Activated T-helper 17 cell treated with anti-CD3 and anti-CD28 coated beads, Interleukin-2, amount 50 U/mL, for 72 hours (primary cell): Measurements from ENCODE around the gene KSR1. TPM values are rescaled to one million over a fixed set of nuclear protein-coding genes. Genes with fewer than 3 reads are reported as not detected.

Experiments
- ATAC-seq: fragments of 150-1000 bp; cut with Tn5 transposase; replicated peaks from 2 replicates; pipeline ENCODE4 v1.10.0; 2021; ENCODE audit warnings: mild to moderate bottlenecking, moderate library complexity
- H3K27ac Mint-ChIP-seq: one replicate; pipeline ENCODE4 v1.8.0; 2022; ENCODE audit warnings: mixed read lengths
- H3K27me3 Mint-ChIP-seq: one replicate; pipeline ENCODE4 v1.8.0; 2022; ENCODE audit warnings: mixed read lengths
- H3K36me3 Mint-ChIP-seq: one replicate; pipeline ENCODE4 v1.8.0; 2022; ENCODE audit warnings: low read depth, mild to moderate bottlenecking, mixed read lengths
- H3K4me1 Mint-ChIP-seq: one replicate; pipeline ENCODE4 v1.8.0; 2022; ENCODE audit warnings: mixed read lengths
- H3K4me3 Mint-ChIP-seq: one replicate; pipeline ENCODE4 v1.8.0; 2022; ENCODE audit warnings: mild to moderate bottlenecking, mixed read lengths
- H3K9me3 Mint-ChIP-seq: one replicate; pipeline ENCODE4 v1.8.0; 2022; ENCODE audit warnings: mixed read lengths
- total RNA-seq, 2 donors: library from RNA; stranded (reverse); gene quantifications; one replicate each; pipeline ENCODE4 v1.2.3, GENCODE V29; 2022

The KSR1 gene
- total RNA-seq, 2 donors from 2014 or later: 46.1 to 52.6 TPM

DNA sequence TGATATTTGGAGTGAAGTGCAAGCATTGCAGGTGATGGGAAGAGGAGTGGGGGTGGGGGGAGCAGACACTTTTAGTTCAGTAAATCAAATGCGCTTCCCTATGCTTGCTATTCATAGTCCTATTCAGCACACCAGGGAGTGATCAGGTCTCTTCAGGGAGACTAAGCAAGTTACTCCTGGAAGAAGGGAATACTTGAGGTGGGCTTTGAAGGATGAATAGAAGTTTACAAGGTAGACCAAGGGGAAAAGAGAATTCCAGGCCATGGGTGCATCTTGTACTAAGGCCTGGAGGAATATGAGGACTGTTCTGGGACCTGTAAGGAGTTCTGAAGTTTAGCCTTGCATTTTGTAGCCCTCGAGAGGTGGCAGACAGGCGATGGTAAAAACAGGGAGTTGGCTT is 134.6 kb downstream of the KSR1 start:
- ATAC-seq: no peak
- Mint-ChIP-seq H3K36me3 (peaks cover 31% of the 10 kb centered on the region), H3K4me3 (no peak overlapping the region), H3K9me3 (no peaks in the 10 kb centered on the region), H3K27ac (peak overlapping the region; percentile 28), H3K4me1 (no peaks in the 10 kb centered on the region), H3K27me3 (no peaks in the 10 kb centered on the region)

DNA sequence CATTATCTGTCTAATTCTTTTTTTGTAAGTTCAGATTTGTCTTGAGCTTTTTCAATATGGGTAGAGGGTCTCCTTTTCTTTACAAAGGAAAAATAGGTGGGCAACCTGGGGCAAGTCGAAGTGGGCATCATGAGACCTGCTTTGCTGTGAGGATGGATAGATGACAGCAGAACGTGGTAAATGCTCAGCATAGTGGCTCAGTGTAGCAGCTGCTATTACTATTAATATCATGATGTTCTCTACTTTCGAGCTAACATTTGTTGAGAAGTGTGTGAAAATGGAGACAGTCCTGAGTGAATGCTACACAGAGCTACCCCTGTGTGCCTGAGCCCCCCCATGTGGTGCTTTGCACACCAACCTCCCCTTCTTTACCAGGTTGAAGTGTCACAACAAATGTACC is 135.7 kb downstream of the KSR1 start:
- no peak for ATAC-seq
- Mint-ChIP-seq H3K27me3 (no peaks in the 10 kb centered on the region), H3K9me3 (no peaks in the 10 kb centered on the region), H3K4me3 (no peak overlapping the region), H3K27ac (no peak overlapping the region), H3K36me3 (peaks cover 37% of the 10 kb centered on the region), H3K4me1 (no peaks in the 10 kb centered on the region)

DNA sequence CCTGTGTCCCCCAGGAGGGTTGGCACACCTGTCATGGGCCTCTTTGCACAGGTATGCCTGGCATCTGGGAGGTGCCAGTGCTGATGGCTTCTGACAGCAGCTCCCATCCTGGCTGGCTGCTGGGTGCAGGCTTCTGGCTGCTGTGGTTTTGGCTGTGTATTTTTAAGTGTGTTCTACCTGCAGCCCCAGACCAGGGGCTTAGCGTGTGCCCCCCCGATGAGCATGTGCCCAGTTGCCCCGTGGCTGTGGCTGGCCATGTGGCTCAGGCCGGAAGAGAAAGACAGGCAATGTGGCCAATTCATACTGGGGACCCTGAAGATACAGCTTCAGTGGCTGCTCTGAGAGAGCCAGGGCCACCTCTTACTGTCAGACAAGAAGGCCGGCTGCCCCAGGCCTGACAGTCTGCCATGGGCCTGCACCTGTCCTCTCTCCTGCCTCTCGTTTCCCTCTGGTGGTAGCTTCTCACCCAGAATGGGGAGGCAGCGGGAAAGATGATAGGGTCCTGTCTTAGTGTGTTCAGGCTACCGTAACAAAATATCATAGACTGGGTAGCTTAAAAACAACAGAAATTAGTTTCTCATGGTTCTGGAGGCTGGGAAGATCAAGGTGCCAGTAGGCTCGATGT is 137.1 kb downstream of the KSR1 start:
- no peaks in the 10 kb centered on the region for H3K27me3 Mint-ChIP-seq
- no peaks in the 10 kb centered on the region for H3K4me1 Mint-ChIP-seq
- H3K36me3 Mint-ChIP-seq: peaks cover 39% of the 10 kb centered on the region
- no peaks in the 10 kb centered on the region for H3K9me3 Mint-ChIP-seq
- H3K27ac Mint-ChIP-seq: no peak overlapping the region
- ATAC-seq: no peak
- no peak overlapping the region for H3K4me3 Mint-ChIP-seq

DNA sequence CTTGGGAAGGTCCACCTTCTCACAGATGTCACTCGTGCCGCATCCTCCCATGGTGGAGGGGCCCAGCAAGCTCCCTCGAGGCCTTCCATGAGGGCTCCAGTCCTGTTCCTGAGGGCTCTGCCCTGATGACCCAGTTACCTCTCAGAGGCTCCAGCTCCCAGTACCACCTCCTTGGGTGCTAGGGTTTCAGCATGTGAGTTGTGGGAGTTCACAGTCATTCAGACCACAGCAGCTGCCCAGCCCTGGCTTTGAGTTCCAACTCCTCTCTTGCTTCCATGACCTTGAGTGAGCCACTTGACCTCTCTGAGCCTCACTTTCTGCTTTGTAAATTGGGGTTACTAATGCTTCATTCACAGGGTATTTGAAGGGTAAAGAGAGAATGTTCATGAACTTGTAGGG is 137.6 kb downstream of the KSR1 start:
- Mint-ChIP-seq H3K4me3 (no peak overlapping the region), H3K27ac (peak overlapping the region; percentile 73), H3K27me3 (no peaks in the 10 kb centered on the region), H3K9me3 (no peaks in the 10 kb centered on the region), H3K4me1 (no peaks in the 10 kb centered on the region), H3K36me3 (peaks cover 39% of the 10 kb centered on the region)
- no peak for ATAC-seq

DNA sequence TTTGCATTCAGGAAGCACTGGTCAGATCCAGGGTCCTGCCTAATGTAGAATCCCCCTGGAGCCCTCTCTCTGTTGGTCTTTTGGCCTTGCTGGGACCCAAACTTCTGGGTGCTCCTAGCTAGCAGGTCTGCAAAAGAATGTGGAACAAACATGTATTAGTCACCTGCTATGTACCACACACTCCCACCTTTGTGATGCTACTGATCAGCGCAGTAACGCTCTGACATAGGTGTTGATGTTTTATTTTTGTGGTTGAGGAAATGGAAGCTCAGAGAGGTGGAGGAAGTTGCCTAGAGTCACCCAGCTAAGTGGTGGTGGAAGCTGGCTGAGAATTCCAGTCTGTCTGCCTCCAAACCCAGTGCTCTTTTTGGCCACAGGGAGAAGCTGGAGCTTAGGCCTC is 139.0 kb downstream of the KSR1 start:
- H3K27me3 Mint-ChIP-seq: no peaks in the 10 kb centered on the region
- peaks cover 44% of the 10 kb centered on the region for H3K36me3 Mint-ChIP-seq

DNA sequence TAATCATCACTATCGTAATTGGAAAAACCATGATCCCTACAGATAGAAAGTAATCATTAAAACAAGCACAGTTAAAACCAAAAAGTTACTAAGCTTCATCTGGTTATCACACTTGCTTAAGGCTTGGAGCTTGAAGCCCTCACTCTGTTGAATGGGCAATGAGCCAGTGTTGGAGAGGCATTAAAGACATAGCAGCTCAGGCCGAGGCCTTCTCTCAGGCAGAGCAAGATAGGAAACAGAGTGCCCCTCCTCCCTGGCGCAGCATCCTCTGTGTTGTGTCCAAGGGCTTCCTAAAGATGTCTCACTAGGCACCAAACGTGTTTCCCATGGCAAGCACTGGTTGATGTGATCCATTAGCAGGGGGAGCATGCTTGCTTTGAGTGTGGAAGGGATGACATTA is 139.8 kb downstream of the KSR1 start:
- H3K27me3 Mint-ChIP-seq: no peaks in the 10 kb centered on the region
- H3K36me3 Mint-ChIP-seq: peaks cover 44% of the 10 kb centered on the region
- H3K27ac Mint-ChIP-seq: peak overlapping the region; percentile 77
- H3K9me3 Mint-ChIP-seq: no peaks in the 10 kb centered on the region
- no peak for ATAC-seq
- no peaks in the 10 kb centered on the region for H3K4me1 Mint-ChIP-seq
- no peak overlapping the region for H3K4me3 Mint-ChIP-seq

More for the DNA sequence above, 139.0 kb downstream of the KSR1 start:
- Mint-ChIP-seq H3K9me3 (no peaks in the 10 kb centered on the region), H3K27ac (peak overlapping the region; percentile 77), H3K4me1 (no peaks in the 10 kb centered on the region), H3K4me3 (no peak overlapping the region)
- peak; percentile 63 for ATAC-seq

DNA sequence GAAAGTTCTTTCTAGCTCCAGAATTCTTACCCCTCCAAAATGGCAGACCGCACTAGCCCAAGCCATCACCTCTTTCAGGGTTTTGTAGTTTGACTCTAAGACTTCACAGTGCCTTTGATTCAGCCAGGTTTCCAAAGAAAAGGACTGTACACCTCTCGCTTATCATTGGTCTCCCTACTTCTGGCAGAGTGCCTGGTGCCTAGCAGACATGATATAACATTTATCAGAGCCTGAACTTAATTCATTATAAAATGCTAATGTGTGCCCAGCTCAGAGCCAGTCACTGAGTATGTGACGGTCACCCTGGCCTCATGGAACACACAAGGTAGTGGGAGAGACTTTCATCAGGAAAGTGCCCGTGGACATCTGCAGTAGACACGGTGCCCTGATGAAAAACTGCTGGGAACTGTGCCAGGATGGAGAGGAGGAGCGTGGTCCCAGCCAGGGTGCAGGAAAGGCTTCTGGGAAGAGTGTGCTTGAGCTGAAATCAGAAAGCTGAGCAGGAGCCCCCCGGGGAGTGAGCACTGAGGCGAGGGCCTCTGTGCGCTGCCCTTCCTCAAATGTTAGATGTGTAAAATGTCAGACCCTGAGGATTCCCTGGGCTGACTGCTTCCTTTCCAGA is 140.4 kb downstream of the KSR1 start:
- H3K27ac Mint-ChIP-seq: no peak overlapping the region
- peaks cover 46% of the 10 kb centered on the region for H3K36me3 Mint-ChIP-seq
- no peak for ATAC-seq
- H3K4me1 Mint-ChIP-seq: no peaks in the 10 kb centered on the region
- no peaks in the 10 kb centered on the region for H3K9me3 Mint-ChIP-seq
- no peak overlapping the region for H3K4me3 Mint-ChIP-seq
- H3K27me3 Mint-ChIP-seq: no peaks in the 10 kb centered on the region

DNA sequence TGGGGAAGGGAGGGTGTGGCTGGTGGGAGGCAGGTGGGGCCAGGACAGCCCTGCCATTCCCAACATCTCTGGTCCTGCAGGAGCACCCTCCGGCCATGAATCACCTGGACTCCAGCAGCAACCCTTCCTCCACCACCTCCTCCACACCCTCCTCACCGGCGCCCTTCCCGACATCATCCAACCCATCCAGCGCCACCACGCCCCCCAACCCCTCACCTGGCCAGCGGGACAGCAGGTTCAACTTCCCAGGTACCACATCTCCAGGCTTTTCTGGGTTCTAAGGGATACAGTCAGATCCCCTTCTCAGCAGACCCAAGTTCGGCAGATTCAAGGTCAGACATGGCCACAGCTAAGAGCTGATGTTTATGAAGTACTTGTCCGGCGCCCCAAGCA is 140.9 kb downstream of the KSR1 start:
- no peaks in the 10 kb centered on the region for H3K9me3 Mint-ChIP-seq
- H3K36me3 Mint-ChIP-seq: peaks cover 44% of the 10 kb centered on the region

DNA sequence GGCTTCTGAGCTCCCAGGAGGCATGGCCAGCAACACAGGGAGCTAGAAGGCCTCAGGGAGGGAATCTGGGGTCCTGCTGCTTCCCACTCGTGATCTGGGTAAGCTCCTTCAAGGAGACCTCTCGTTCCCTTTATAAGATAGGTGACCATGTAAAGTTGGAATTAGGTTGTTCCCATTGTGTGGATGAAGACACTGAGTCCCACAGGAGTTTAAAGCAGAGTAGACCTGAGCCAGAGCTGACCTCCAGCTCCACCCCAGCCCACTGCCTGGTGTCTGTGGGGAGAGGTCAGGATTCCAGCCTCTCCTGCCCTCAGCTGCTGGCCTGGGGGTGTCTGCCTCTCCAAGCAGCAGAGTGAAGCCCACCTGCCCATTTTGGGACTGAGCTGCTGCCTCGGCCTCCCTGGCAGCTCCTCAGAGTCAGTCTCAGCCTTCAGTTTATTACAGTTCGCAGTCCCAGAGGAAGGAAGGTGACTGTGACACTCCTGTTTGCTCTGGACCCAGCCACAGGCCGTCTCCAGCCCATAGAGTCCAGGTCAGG is 141.6 kb downstream of the KSR1 start:
- ATAC-seq: no peak
- H3K27me3 Mint-ChIP-seq: no peaks in the 10 kb centered on the region
- no peaks in the 10 kb centered on the region for H3K9me3 Mint-ChIP-seq
- no peak overlapping the region for H3K27ac Mint-ChIP-seq
- peaks cover 38% of the 10 kb centered on the region for H3K36me3 Mint-ChIP-seq
- H3K4me3 Mint-ChIP-seq: no peak overlapping the region
- H3K4me1 Mint-ChIP-seq: no peaks in the 10 kb centered on the region

More for the DNA sequence above, 140.9 kb downstream of the KSR1 start:
- Mint-ChIP-seq H3K4me1 (no peaks in the 10 kb centered on the region), H3K4me3 (no peak overlapping the region), H3K27me3 (no peaks in the 10 kb centered on the region), H3K27ac (no peak overlapping the region)
- ATAC-seq: no peak

DNA sequence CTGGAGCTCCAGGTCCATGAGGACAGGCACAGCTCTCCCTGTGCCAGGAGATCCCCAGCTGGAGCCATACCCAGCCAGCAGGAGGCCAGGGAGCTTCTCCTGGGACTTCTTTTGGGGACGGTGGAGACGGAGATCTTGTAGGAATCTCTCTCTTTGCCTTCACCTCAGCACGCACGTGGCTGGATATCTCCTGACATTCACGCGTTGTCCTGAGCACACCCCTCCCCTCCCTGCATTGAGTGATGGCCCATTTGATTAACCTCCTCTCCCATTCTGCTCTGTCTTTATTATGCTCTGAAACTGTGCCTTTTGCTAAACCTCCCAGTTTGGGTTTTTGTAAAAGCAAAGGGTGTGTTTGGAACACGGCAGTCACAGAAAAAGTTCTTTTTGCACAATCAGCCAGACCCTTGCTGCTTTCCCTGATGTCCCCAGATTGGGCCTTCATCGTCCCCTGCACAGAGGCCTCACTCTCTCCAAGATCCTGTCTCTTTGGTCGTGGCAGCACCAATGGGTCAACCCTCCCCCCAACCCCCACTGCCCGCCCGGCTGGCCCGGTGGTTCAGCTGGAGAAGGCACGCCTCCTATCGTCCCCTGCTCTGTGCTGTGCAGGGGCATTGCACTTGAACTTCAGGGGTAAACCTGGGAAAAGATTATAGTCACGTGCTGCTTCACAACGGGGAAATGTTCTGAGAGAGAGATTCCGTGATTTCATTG is 142.2 kb downstream of the KSR1 start:
- no peaks in the 10 kb centered on the region for H3K9me3 Mint-ChIP-seq
- no peaks in the 10 kb centered on the region for H3K27me3 Mint-ChIP-seq
- H3K4me1 Mint-ChIP-seq: no peaks in the 10 kb centered on the region
- H3K27ac Mint-ChIP-seq: peak overlapping the region; percentile 48
- peaks cover 37% of the 10 kb centered on the region for H3K36me3 Mint-ChIP-seq
- no peak overlapping the region for H3K4me3 Mint-ChIP-seq
- no peak for ATAC-seq

DNA sequence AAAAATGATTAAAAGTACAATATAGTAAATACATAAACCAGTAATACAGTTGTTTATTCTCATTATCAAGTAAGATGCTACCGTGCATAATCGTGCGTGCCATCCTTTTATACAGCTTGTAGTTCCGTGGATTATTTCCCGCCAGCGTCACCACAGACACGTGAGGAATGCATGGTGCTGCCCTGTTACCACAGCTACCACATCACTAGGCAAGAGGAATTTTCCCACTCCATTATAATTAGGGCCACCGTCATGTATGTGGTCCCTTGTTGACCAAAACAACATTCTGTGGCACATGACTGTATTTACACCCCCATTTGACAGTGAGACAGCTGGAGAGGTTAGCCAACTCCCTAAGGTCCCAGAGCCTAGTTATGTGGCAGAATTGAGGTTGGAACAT is 144.2 kb downstream of the KSR1 start:
- H3K27me3 Mint-ChIP-seq: no peaks in the 10 kb centered on the region
- H3K9me3 Mint-ChIP-seq: no peaks in the 10 kb centered on the region
- no peak overlapping the region for H3K4me3 Mint-ChIP-seq
- peaks cover 44% of the 10 kb centered on the region for H3K36me3 Mint-ChIP-seq
- no peak overlapping the region for H3K27ac Mint-ChIP-seq
- ATAC-seq: no peak
- no peaks in the 10 kb centered on the region for H3K4me1 Mint-ChIP-seq

DNA sequence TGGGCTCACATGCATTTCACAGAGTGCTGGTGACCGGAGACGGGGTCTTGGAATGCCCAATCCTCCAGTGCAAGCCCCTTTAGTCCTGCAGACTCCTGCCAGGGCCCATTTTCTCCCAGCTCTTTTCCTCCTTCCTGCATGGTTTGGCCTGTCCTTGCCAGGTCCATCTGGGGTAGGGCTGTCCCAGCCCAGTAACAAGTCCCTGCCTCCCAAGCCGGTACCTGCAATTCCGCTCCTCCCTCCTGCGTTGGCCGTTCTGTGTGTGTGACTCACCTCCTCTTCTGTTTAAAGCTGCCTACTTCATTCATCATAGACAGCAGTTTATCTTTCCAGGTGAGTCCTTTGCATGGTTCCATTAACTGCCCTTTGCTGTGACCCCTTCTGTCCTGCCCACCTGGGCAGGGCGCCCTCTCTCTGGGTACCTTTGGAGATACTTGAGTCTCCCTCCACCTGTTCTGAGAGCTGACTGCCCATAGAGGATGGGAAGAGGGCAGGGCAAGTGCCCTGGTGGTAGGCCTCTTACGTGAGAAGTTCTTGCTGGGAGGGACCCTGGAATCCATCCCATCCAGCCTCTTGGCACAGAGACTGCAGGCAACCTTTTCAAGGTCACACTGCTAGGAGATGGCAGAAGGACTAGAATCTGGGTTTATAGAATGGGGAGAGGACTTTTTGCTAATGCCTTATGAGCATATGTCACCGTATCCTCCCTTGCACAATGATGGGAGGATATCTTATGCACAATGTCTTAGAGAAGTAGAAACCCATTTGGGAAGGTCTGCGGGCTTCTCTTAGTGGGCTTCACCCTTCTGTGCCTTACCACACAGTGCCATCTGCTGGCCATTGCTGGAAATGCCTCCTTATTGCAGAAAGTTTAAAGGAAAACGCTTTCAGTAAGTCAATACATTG is 145.1 kb downstream of the KSR1 start:
- Mint-ChIP-seq H3K4me3 (no peak overlapping the region), H3K9me3 (no peaks in the 10 kb centered on the region), H3K27me3 (no peaks in the 10 kb centered on the region), H3K27ac (no peak overlapping the region), H3K36me3 (peaks cover 53% of the 10 kb centered on the region), H3K4me1 (no peaks in the 10 kb centered on the region)
- peak; percentile 43 for ATAC-seq

DNA sequence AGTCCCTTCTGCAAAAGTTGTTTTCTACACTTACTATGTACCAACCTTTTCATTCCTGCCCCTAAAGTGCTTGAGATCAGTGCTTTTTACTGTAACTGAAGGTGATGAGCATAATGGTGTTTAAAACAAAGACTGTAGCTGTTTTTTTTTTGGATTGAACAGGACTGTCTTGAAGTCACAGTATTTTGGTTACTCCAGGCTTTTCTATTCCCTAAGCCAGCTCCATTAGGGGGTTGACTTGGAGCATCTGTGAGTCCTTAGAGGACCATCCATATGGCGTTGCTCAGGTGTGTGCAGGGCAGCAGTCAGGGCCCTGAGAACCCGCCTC is 145.7 kb downstream of the KSR1 start:
- H3K27ac Mint-ChIP-seq: no peak overlapping the region
- H3K27me3 Mint-ChIP-seq: no peaks in the 10 kb centered on the region
- H3K4me3 Mint-ChIP-seq: no peak overlapping the region
- ATAC-seq: no peak
- no peaks in the 10 kb centered on the region for H3K9me3 Mint-ChIP-seq
- peaks cover 54% of the 10 kb centered on the region for H3K36me3 Mint-ChIP-seq
- H3K4me1 Mint-ChIP-seq: no peaks in the 10 kb centered on the region

DNA sequence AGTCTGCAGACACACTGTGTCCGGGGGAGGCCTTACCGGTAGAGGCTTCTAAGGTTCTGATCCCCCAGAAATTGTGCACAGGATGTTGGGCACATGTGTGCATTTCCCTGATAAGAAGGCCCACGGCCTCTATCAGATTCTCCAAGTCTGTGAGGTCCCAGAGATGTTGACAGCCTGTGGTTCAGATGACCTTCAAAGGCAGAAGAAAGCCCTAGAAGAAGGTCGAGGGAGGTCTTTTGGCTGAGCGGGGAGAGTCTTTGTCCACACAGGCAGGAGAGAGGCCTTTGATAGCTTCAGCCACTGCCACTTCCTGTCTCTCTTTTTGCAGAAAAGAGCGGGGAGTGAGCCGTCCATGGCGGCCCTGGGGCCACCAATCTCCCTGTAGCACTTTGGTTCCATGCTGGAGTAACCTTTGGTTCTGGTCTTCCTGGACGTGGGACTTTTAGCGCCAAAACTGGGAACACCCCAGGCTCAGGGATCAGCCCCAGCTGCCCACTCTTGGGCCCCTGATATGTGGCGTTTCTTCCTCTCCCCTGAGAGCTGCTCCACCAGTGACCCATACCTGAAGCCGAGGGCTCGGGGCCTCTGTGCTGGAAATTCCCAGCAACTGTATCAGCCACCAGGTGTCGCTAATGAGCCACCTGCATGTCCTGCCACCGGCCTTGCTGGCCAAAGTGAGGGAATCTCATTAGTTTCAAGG is 146.6 kb downstream of the KSR1 start:
- Mint-ChIP-seq H3K36me3 (peaks cover 53% of the 10 kb centered on the region), H3K27ac (no peak overlapping the region), H3K4me3 (no peak overlapping the region), H3K27me3 (no peaks in the 10 kb centered on the region), H3K4me1 (no peaks in the 10 kb centered on the region), H3K9me3 (no peaks in the 10 kb centered on the region)
- peak; percentile 51 for ATAC-seq
